Measurements from ENCODE around the gene OTX1. TPM values are rescaled to one million over a fixed set of nuclear protein-coding genes. Genes with fewer than 3 reads are reported as not detected.

Gene OTX1
- total RNA-seq, 1 experiment from 2014 or later, result 13.1 TPM

GRCh38 chr2:63052411-63053080 lies 1.9 kb downstream of the OTX1 start:
- no peak overlapping the region for H3K9ac ChIP-seq (ENCODE audit: low read length)
- no peaks in the 10 kb centered on the region for H3K27me3 ChIP-seq (ENCODE audit: insufficient read depth, low read length)
- H3K4me3 ChIP-seq (replicated peaks in 1 of 2; ENCODE audit: low read depth in 1 of 2, low read length in 2 of 2), result no peak overlapping the region
- CTCF ChIA-PET, result no interaction called here
- intact Hi-C loops (cut with micrococcal nuclease), result no loop called here
- H3K27ac ChIP-seq (ENCODE audit: low read depth, low read length), result no peak overlapping the region
- peaks cover 13% of the 10 kb centered on the region; the same call in 1 of the 2 replicates for H3K79me2 ChIP-seq (ENCODE audit: insufficient read depth, low read length)
- TF ChIP-seq TCF7L2 (IDR thresholded peaks at IDR 0.05; ENCODE audit: borderline replicate concordance, extremely low read depth, insufficient read depth, insufficient read length) (no peak), YY1 (IDR thresholded peaks at IDR 0.05; ENCODE audit: extremely low read depth, insufficient replicate concordance, low read depth, low read length) (no peak), ZNF274 (IDR thresholded peaks at IDR 0.05; ENCODE audit: low read depth, low read length) (no peak), CEBPB (IDR thresholded peaks at IDR 0.05; ENCODE audit: low read depth) (no peak), EGR1 (IDR thresholded peaks at IDR 0.05; ENCODE audit: low read depth) (no peak), EZH2 (IDR thresholded peaks at IDR 0.05) (no peak), SP1 (IDR thresholded peaks at IDR 0.05; ENCODE audit: low read depth) (no peak), CBX3 (IDR thresholded peaks at IDR 0.05; ENCODE audit: low read depth) (no peak), SIN3A (IDR thresholded peaks at IDR 0.05; ENCODE audit: low read depth) (no peak), RAD21 (IDR thresholded peaks at IDR 0.05; ENCODE audit: low read depth) (no peak), CTCF (IDR thresholded peaks at IDR 0.05 in 2 of 3, conservative IDR thresholded peaks at IDR 0.05 in 1 of 3; ENCODE audit: borderline replicate concordance in 1 of 3, insufficient read depth in 1 of 3, low read depth in 2 of 3, low read length in 2 of 3) (no peak)
- TF ChIP-seq, protein P1, sequence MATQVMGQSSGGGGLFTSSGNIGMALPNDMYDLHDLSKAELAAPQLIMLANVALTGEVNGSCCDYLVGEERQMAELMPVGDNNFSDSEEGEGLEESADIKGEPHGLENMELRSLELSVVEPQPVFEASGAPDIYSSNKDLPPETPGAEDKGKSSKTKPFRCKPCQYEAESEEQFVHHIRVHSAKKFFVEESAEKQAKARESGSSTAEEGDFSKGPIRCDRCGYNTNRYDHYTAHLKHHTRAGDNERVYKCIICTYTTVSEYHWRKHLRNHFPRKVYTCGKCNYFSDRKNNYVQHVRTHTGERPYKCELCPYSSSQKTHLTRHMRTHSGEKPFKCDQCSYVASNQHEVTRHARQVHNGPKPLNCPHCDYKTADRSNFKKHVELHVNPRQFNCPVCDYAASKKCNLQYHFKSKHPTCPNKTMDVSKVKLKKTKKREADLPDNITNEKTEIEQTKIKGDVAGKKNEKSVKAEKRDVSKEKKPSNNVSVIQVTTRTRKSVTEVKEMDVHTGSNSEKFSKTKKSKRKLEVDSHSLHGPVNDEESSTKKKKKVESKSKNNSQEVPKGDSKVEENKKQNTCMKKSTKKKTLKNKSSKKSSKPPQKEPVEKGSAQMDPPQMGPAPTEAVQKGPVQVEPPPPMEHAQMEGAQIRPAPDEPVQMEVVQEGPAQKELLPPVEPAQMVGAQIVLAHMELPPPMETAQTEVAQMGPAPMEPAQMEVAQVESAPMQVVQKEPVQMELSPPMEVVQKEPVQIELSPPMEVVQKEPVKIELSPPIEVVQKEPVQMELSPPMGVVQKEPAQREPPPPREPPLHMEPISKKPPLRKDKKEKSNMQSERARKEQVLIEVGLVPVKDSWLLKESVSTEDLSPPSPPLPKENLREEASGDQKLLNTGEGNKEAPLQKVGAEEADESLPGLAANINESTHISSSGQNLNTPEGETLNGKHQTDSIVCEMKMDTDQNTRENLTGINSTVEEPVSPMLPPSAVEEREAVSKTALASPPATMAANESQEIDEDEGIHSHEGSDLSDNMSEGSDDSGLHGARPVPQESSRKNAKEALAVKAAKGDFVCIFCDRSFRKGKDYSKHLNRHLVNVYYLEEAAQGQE (IDR thresholded peaks at IDR 0.05; ENCODE audit: low read depth), result no peak
- TF ChIP-seq, protein P2, sequence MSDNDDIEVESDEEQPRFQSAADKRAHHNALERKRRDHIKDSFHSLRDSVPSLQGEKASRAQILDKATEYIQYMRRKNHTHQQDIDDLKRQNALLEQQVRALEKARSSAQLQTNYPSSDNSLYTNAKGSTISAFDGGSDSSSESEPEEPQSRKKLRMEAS (IDR thresholded peaks at IDR 0.05), result no peak
- no peak overlapping the region for H2AFZ ChIP-seq (ENCODE audit: low read depth, low read length, poor library complexity, severe bottlenecking)
- H3K36me3 ChIP-seq (ENCODE audit: control insufficient read depth in 1 of 2, insufficient read depth in 2 of 2, low read length in 2 of 2), result peaks cover 4 to 15% of the 10 kb centered on the region in 2 experiments; a peak in 2 of 4 replicates
- BruUV-seq (replicated peaks), result no TSS peak
- ATAC-seq (no peak), DNase-seq (ENCODE audit: low read depth, low spot score) (no peak)
- no peaks in the 10 kb centered on the region for H3K9me2 ChIP-seq (ENCODE audit: insufficient read depth)
- H3K4me1 ChIP-seq (ENCODE audit: control insufficient read depth in 1 of 2, insufficient read depth in 2 of 2, low read length in 2 of 2), result peaks cover 4 to 18% of the 10 kb centered on the region in 2 experiments; a peak in 2 of 4 replicates
- H3K4me2 ChIP-seq (ENCODE audit: low read length), result no peak overlapping the region
- no peaks in the 10 kb centered on the region for H3K9me3 ChIP-seq (ENCODE audit: control insufficient read depth in 1 of 2, insufficient read depth in 1 of 2, low read depth in 1 of 2, low read length in 2 of 2)
- POLR2A ChIA-PET, result no interaction called here
- RAD21 ChIA-PET (ENCODE audit: low non-redundant PET in 1 of 2, low total read pairs in 2 of 2, uncharacterized antibody in 2 of 2, unreplicated experiment in 2 of 2), result no interaction called here
- H4K20me1 ChIP-seq (ENCODE audit: insufficient read depth), result no peaks in the 10 kb centered on the region
